ENCODE data around the gene TEAD4.
A peak's percentile ranks its signal among the peaks of the same experiment; 100 is the strongest.
"Not testable (repeated sequence)": the region's sequence is repeated elsewhere in the genome, so short reads cannot be mapped to it uniquely, and the experiment has no call there.

The TEAD4 gene

DNA sequence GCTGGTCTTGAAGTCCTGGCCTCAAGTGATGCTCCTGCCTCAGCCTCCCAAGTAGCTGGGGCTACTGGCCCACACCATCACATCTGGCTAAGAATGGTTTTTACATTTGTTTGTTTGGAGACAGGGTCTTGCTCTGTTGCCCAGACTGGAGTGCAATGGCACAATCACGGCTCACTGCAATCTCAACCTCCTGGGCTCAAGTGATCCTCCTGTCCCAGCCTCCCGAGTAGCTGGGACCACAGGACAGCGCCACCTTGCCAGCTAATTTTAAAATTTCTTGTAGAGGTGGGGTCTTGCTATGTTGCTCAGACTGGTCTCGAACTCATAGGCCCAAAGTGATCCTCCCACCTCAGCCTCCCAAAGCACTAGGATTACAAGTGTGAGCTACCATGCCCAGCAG lies 89.3 kb downstream of the TEAD4 start:
- no peak for DNase-seq (ENCODE audit: low read depth)

DNA sequence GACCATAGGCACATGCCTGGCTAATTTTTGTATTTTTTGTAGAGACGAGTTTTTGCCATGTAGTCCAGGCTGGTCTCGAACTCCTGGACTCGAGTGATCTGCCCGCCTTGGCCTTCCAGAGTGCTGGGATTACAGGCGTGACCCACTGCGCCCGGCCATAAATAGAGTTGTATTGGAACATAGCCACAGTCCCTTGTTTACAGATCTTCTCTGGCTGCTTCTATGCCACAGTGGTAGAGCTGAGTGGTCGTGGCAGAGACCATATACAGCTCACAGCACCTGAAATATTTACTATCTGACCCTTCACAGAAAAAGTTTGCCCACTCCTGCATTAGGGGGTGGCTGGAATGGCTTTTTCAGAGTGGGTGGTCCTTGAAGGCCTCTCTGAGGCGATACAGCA lies 90.0 kb downstream of the TEAD4 start:
- no peak for DNase-seq (ENCODE audit: low read depth)

DNA sequence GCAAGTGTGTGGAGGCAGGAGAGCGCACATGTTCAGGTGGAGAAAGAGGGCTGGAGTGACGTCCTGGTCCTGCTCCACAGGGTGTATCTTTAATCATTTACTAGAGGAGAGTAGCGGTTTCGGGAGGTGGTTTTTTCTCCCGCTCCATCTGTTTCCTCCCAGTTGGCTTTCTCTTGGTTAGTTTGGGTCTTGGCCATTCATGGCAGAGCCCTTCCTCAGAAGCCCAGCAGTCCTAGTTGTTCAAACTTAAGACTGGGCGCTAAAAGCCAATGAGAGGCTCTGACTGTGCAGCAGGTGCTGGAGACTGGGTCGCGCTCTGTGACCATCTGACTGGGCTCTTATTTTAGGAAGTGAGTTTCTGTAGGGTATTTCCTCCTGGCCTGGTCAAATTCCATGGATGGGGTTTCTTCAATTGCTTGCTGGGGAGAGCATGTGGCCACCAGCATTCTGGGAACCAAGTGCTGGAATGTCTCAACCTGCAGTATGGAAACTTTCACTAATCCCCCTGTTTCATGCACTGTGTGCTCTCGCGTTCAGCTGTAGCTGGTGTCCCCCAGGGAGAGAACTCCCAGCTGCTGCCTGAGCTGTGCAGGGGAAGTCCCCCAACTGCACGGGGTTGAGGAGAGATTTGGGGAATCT lies 90.5 kb downstream of the TEAD4 start:
- DNase-seq (ENCODE audit: low read depth), result no peak

DNA sequence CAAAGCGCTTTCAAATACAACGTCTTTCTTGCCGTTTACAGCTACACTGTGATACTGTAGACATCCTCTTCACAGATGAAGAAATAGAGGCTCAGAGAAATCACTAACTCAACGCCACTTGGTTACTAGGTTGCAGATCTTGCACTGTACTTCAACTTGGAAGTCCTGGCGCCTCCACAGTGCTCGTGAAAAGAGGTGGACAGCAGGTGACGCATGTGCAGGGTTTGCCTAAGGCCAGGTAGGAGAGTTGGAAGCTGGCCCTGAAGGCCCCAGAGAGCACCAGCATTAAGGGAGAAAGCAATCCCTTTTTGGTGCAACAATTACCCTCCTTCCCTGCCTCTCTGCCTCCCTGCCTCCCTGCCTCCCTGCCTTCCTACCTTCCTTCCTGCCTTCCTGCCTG lies 95.2 kb downstream of the TEAD4 start:
- DNase-seq (ENCODE audit: low read depth), result no peak

DNA sequence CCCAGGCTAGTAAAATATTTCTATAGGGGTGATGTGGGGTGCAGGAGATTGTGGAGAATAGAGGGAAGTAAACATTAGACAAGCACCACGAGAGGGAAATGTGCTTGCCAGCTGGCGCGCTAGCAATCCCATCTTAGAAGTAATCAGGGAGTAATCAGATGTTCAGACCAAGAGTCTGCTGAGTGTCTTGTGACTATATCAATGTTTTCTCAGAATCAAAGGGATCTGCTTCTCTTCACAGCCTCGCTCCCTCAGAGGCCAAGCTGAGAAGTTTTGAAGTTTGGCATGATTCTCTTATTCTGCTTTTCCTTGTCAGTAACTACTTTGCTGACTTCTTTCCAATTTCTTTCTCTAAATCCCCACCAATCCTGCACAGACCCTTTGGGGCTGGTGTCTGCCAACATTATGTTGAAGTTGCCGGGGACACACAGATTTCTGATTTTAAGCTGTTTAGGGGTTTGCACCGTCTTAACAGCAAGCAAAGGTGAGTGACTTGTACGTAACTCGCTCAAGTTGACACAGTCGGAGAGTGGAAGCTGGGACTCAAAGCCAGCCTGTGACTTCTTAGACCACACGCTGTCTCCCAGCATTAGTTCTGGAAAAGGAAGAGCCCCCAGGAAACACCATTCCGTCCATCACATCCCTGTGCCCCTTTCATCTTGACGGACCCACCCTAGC lies 96.0 kb downstream of the TEAD4 start:
- no peak for DNase-seq (ENCODE audit: low read depth)

DNA sequence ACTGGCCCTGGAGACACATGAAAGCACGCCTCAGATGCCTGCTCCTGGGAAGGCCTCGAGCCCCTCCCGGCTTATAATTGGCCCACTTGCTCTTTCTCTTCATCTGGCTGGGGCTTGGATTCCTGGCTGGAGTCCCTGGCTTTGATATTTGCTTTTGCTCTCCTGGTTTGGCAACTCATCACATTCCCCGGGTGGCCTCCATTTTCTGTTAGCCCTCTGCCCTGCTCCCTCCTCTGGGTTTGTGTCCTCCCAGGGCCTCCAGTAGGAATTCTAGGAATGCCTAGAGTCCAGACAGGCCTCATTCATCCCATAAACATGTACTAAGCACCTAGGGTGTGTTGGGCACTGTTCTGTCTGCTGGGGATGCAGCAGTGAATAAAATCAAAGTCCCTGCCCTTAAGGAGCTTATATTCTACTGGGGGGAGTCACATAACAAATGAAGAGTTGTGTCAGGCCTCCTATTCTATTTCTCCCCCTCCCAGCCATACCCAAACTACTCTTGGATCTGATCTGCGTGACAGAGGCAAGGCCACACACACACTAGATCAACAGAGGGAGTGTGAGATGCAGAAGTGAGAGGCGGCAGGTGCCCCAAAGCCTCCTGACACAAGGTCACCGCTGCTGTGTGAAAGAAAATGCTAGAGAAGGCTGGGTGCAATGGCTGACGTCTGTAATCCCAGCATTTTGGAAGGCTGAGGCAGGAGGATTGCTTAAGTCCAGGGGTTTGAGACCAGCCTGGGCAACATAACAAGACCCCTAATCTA lies 96.7 kb downstream of the TEAD4 start:
- no peak for DNase-seq (ENCODE audit: low read depth)

DNA sequence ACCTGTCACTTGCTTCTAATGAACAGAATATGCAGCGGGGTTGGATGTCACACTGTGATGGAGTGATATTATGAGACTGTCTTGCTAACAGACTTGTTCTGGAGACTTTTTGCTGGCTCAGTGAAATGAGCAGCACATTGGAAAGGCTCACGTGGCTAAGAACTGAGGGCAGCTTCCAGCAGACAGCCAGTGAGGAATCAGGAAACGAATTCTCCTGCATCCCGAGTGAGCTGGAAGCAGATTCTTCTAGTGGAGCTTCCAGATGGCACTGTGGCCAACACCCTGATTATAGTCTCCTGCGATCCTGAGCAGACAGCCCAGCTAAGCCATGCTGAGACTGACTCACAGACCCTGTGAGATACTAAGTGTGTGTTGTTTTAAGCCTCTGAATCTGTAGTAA lies 101.9 kb downstream of the TEAD4 start:
- DNase-seq (ENCODE audit: low read depth), result no peak

DNA sequence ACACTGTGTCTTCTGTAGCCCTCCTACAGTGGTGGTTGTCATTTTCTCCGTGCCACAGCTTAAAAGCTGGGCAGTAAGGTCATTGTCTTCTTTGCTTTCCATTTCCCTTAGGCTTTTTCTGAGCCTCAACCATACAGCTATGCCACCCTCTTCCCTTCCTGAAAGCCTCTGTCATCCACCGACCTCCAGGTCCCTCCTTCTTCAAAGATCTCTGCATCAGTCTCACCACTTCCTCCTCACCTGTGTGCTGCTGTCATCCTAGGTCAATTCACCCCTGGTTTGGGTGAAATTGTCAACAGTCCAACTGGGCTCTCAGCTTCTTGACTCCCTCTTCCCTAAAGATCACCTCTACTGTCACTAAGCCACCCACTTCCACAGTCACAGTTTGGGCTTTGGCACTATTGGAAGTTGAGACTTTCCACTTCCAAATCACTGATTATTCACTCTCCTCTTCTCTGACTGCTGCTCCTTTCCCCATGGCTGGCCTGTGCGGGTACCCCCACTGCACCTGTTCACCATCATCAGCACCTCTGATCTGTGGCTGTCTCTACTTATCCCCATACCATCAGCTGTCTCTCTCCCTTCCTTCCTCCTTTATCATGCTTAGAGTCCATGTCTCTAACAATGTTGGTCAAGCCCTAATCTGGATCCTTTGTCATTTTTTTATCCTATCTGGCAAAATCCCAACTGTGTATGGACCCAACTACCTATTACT lies 102.5 kb downstream of the TEAD4 start:
- DNase-seq (ENCODE audit: low read depth), result no peak

DNA sequence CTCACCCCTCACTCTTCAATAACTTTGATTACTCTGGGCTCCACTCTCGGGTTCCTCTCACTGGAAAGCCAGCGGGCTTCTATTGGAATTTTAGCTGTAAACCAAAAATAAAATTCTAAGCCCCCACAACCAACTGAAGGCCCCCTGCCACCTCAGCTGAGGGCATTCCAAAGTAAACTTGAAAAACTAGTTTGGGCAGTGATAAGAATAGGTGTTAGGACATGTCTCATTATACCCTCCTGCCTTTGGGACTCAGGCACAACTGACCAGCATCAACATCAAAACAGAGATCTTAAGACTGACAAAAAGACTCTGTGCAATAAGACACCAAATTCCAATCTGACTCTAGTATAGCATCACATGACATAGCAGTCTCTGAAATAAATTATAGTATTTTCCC lies 106.1 kb downstream of the TEAD4 start:
- no peak for DNase-seq (ENCODE audit: low read depth)

DNA sequence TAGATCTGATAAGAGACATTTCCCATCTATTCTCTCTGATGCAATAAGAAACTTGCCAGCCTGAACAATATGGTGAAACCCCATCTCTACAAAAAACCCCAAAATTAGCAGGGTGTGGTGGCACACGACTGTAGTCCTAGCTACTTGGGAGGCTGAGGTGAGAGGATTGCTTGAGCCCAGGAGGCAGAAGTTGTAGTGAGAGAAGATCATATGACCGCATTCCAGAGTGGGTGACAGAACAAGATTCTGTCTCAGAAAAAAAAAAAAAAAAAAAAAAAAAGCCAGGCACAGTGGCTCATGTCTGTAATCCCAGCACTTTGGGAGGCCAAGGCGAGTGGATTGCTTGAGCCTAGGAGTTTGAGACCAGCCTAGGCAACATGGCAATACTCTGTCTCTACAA lies 106.6 kb downstream of the TEAD4 start:
- not testable (repeated sequence) for DNase-seq (ENCODE audit: low read depth)

DNA sequence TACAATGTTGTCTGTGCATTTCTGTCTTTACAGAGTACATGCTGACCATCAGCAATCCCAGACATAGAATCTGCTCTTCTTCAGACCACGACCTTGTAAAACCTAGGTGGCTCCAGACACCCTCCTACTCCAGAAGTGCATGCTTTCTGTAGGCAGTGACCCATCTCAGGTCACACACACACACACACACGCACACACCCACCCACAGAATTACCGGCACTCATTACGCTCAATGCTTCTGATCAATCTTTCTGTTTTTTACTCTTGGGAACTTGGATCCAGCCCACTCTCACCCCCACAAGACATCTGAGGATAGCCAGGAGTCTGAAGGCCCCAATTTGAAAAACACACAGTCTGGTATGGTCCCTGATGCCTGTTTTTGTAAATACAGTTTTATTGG lies 110.5 kb downstream of the TEAD4 start:
- DNase-seq (ENCODE audit: low read depth), result no peak

DNA sequence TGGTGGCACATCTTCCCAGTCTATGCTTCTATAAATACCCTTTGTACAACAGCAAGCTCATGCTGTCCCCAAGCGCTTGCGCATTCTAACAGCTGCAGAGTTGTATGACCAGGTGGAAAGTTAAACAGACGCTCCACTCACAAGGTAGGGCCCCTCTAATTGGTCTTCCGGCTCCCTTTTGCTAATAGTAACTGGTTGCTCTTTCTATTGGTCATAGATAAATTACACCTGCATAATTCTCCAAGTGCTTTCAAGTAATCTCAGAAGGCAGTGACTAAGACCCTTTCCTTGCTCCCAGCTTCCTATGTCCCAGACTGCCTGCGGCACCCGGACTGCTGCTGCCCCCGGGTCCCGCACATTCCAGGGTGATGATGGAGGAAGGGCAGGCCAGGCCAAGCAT lies 111.9 kb downstream of the TEAD4 start:
- DNase-seq (ENCODE audit: low read depth), result no peak

DNA sequence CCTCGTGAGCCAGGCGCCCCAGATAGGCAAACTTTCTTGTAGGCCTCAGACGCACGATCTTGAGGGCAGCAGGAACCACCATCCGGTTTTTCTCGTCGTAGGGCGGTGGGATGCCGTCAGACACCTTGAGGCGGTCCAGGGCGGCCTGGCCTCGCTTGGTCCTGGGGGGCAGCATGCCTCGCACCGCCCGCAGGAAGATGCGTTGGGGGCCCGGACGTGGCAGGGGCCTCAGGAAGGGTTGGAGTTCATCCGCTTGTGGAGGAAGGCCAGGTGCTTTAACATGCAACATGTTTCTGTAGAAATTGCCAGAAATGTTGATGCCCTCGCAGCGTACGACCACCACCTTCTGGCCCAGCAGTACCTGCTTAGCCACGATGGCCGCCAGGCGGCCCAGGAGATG lies 112.5 kb downstream of the TEAD4 start:
- DNase-seq (ENCODE audit: low read depth), result no peak

DNA sequence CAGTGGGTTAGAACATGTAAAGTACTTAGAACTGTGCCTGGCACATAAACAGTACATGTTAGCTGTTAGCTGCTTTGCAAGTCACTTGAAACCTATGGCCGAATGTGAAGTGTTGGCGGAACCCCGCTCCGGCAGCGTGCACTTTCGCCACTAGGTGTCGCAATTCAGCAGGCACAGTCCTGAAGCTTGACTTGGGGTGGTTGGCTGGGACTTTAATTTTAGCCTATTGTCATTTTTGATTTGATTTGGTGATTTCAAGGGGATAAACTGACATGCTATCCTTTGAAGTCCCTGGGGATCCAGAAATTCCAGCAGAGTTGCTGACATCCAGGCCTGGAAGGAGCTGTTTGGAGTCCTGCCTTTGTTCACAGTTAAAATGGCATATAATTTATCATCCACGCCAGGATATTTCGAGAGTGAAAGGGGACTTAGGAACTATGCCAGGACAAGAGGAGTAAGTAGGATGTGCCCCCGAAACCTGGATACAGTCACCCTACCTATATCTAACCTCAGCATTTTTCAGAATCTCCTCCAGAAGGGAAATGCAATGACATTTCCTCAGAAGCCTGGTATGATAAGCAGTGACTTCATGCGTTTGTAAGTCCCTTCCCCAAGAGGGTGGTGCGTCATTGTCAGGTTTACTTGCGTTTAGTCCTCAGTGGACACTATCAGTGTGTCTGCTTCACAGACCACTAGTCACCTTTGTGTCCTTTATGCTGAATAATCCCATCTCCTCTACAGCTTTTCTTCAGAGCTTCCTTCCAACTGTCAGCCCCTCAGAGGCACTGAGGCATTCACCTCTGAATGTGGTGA lies 114.4 kb downstream of the TEAD4 start:
- peak; percentile 50 for DNase-seq (ENCODE audit: low read depth)

DNA sequence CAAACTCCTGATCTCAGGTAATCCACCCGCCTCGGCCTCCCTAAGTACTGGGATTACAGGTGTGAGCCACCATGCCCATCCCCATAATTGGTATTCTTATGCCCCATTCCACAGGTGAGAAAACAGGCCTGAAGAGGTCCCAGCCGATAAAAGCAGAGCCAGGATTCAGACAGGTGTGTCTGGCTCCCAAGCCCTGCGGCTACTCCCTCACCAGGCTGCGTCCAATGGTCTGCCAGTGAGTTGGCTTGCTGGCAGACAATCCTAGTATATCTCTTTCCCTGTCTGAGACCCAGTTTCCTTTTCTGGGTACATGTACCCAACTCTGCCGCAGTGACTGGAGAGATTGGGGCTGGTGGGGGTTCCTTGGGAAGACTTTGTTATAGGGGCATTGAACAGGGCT lies 116.1 kb downstream of the TEAD4 start:
- no peak for DNase-seq (ENCODE audit: low read depth)

DNA sequence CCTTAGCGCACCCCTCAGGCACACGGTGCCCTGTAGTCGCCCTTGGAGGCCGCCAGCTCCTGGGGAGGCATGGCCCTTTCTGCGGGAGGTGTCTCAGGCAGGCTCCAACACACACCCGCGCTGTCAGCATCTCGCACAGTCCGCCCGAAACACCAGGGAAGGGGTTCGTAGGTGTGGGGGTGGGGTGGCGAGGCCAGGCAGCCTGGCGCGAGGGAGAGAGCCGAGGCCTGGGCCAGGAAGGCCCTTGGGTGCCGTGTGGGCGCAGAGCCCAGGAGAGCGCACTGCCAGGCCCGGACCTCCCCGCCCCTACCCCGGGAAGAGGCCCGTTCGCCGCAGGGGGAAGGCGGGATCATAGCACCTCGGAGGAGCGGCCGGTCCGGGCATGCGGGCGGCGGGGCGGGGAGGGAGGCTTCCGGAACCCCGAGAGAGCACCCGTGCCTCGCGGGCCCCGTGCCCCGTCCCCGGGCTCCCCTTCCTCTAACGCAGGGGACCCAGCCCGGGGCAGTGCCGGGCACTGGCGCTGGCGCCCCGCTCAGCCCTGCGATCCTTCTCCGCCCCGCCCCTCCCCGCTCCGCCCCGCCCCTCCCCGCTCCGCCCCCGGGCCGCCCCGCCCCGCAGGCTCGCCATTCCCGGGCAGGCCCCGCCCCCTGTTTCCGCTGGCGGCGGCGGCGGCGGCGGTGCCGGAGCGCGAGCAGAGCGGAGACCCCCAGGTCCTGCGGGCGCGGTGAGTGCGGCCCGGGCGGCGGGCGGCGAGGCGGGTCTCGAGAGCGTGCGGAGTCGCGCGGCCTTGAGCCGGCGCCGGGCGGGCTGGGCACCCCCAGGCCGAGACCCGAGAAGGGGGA lies 117.8 kb downstream of the TEAD4 start, which contains the start of gene TSPAN9:
TSS of gene TSPAN9 (plus strand) at position 650 of the 842 bp plus-strand sequence. CDS start 123,815 bp downstream, outside the sequence.
- DNase-seq (ENCODE audit: low read depth), result peak; percentile 42

DNA sequence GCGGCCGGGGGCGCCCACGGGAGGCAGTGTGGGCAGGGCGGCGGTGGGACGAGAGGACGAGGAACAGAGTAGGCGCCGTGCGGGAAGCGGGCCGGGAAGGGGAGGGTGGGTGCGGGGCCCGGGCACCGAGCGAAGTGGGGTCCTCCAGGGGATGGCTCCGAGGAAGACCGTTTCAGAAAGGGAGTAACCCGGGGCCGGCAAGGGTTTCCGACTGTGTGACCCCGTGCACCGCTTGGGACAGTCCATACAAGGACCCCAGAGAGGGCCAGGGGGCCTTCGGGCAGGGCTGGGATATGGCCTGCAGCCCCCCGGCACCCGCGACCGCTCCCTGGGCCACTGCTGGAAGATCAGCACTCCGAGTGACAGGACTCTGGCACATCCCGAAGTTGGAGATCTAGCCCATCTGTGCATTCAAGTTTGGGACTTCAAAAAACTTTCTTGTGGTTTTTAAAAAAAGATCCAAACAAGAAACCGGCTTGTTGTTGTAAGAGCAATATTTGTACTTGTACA lies 118.4 kb downstream of the TEAD4 start:
- no peak for DNase-seq (ENCODE audit: low read depth)

DNA sequence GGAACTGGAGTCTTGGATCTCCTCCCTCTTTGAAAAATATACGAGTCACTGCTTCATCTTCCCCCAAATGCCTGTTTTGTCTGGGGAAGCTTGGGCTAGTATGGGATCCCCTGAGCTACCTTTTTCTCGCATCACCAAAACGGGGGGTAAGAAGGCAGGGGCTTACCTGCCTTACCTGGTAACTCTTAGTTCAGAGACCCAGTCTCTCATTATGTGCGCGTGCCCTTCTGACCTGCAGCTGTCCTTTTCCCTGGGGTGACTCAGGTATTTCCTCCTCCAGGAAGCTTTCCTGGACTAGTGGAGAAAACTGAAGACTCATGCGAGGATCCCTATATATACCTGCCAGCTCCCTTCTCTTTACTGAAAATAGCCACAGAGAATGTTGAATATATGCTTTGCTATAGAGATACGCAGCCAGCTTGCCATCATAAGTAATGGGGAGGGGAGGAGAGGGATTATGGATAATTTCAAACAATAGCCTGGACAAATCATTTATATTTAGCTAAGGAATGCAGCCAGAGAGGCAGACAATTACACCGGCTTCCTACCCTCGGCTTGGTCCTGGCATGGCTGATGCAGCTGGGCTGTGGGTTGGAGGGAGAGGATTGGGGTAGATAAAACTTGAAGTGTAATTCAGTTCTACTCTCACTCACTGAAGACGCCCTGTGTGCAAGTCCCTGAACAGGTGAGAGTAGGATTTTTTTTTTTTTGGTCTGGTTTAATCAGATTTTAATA lies 119.1 kb downstream of the TEAD4 start:
- no peak for DNase-seq (ENCODE audit: low read depth)

DNA sequence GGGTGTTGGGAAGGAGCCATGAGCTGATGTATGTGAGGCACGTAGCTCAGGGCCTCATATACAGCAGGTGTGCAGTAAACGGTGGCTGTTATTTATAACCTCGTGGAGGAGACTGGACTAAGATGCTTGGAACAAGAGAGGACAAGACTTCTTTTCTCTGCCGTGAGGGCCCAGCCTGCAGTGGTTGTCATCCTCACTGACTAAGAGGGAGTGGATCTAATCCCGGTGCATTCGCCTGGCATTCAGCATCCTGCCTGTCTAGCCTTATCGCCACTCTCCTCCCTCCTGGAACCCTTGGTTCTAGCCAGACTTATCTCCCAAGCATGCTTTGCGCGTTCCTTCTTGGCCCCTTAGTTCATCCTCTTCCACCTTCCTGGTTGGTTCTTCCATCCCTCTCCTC lies 121.9 kb downstream of the TEAD4 start:
- no peak for DNase-seq (ENCODE audit: low read depth)

DNA sequence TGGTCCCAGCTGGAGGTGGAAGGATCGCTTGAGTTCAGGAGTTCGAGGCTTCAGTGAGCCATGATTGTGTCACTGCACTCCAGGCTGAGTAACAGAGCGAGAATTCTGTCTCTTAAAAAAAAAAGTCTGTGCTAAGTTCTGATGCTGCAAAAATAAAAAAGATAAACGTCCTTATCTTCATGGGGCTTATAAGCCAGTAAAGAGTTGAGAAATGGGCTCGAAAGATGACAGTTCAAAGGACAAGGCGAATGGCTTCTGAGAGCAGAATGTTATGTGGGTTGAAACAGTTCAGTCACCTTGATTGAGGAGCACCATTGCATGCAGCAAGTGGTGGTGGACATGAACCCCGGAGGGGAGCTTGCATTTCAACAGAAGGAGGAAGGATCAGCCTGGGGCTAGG lies 122.7 kb downstream of the TEAD4 start:
- DNase-seq (ENCODE audit: low read depth), result no peak

Data from T-helper 22 cell (primary cell).